MCF 10A (cell line): ENCODE results near the gene KCNJ9. TPM values are rescaled to one million over a fixed set of nuclear protein-coding genes. Genes with fewer than 3 reads are reported as not detected.
A peak's percentile ranks its signal among the peaks of the same experiment; 100 is the strongest.
"Not testable (repeated sequence)": the region's sequence is repeated elsewhere in the genome, so short reads cannot be mapped to it uniquely, and the experiment has no call there.

ENCODE experiments used
- BruUV-seq: library from RNA; stranded (reverse); fragments of 400-500 nt; replicated peaks from 2 replicates; lab custom pipeline; 2021; lab: Mats Ljungman, UMichigan
- CTCF ChIA-PET: fragments of 300-600 bp; sonication (Branson Sonifier 250); formaldehyde crosslinking; extraction: SDS; loops from one replicate; lab custom pipeline; 2021; ENCODE audit warnings: antibody characterized with exemption, inconsistent platforms; lab: Yijun Ruan, JAX
- POLR2A ChIA-PET: fragments of 300-600, 350-650 bp; sonication (Branson Sonifier 250); formaldehyde crosslinking; extraction: SDS; loops from one replicate; lab custom pipeline; 2020; ENCODE audit warnings: antibody characterized with exemption, inconsistent platforms; lab: Yijun Ruan, JAX
- DNase-seq: peaks from one replicate; pipeline ENCODE4 v3.0.0-alpha.2; 2018; ENCODE audit not compliant: unreplicated experiment
- H3K27ac Mint-ChIP-seq: one replicate; pipeline ENCODE4 v1.8.0; 2022; ENCODE audit warnings: mild to moderate bottlenecking, low read depth, mixed read lengths; ENCODE audit not compliant: unreplicated experiment
- H3K27me3 Mint-ChIP-seq: one replicate; pipeline ENCODE4 v1.8.0; 2022; ENCODE audit warnings: mixed read lengths; ENCODE audit not compliant: insufficient read depth, unreplicated experiment
- H3K36me3 Mint-ChIP-seq: one replicate; pipeline ENCODE4 v1.8.0; 2022; ENCODE audit warnings: mild to moderate bottlenecking, moderate library complexity, mixed read lengths; ENCODE audit not compliant: insufficient read depth, unreplicated experiment
- H3K4me1 Mint-ChIP-seq: one replicate; pipeline ENCODE4 v1.8.0; 2022; ENCODE audit warnings: mixed read lengths; ENCODE audit not compliant: insufficient read depth, unreplicated experiment
- H3K4me3 Mint-ChIP-seq: one replicate; pipeline ENCODE4 v1.8.0; 2022; ENCODE audit warnings: mild to moderate bottlenecking, moderate library complexity, mixed read lengths; ENCODE audit not compliant: unreplicated experiment
- H3K9me3 Mint-ChIP-seq: one replicate; pipeline ENCODE4 v1.8.0; 2022; ENCODE audit warnings: mixed read lengths; ENCODE audit not compliant: unreplicated experiment
- intact Hi-C: fragments of 100-400 bp; cut with micrococcal nuclease; formaldehyde crosslinking; loops from 2 replicates; pipeline ENCODE4 v1.14.1; 2022
- total RNA-seq: library from RNA; stranded (reverse); gene quantifications from 2 replicates; pipeline ENCODE4 v1.2.3, GENCODE V29; 2022
- TF ChIP-seq, protein P1 (sequence below): fragments of 200-600 bp; IDR thresholded peaks from one replicate; pipeline ENCODE4 v1.8.0; 2022; ENCODE audit warnings: antibody characterized with exemption, mild to moderate bottlenecking; ENCODE audit not compliant: unreplicated experiment

KCNJ9 gene
- total RNA-seq, 1 experiment from 2014 or later = 0.07 TPM

DNA sequence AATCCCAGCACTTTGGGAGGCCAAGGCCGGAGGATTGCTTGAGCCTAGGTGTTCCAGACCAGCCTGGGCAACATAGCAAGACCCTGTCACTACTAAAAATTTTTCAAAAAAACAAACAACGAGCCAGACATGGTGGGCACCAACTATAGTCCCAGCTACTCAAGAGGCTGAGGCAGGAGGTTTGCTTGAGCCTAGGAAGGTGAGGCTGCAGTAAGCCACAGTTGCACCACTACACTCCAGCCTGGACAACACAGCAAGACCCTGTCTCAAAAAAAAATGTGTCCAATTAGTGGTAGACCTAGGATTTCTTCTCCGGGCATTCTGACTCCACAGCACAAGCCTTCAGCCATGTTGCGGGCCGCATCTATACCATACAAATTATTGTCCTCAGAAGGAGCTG lies 23.8 kb downstream of the KCNJ9 start:
- intact Hi-C loops = no loop called here
- Mint-ChIP-seq H3K27ac (no peak overlapping the region), H3K27me3 (no peaks in the 10 kb centered on the region), H3K4me1 (peaks cover 18% of the 10 kb centered on the region), H3K36me3 (no peaks in the 10 kb centered on the region), H3K9me3 (no peaks in the 10 kb centered on the region), H3K4me3 (no peak overlapping the region)
- BruUV-seq = no TSS peak
- CTCF ChIA-PET = interaction anchor here (0.7 to 13.2 kb wide), 16 partner anchors 9 to 310 kb away, joined by 3 to 243 read pairs (median 32); partner anchors contain the start of genes CASQ1 and DCAF8
- TF ChIP-seq, protein P1, sequence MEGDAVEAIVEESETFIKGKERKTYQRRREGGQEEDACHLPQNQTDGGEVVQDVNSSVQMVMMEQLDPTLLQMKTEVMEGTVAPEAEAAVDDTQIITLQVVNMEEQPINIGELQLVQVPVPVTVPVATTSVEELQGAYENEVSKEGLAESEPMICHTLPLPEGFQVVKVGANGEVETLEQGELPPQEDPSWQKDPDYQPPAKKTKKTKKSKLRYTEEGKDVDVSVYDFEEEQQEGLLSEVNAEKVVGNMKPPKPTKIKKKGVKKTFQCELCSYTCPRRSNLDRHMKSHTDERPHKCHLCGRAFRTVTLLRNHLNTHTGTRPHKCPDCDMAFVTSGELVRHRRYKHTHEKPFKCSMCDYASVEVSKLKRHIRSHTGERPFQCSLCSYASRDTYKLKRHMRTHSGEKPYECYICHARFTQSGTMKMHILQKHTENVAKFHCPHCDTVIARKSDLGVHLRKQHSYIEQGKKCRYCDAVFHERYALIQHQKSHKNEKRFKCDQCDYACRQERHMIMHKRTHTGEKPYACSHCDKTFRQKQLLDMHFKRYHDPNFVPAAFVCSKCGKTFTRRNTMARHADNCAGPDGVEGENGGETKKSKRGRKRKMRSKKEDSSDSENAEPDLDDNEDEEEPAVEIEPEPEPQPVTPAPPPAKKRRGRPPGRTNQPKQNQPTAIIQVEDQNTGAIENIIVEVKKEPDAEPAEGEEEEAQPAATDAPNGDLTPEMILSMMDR = no peak
- POLR2A ChIA-PET = interaction anchor here (1.5 to 1.7 kb wide), 2 partner anchors 19 to 156 kb away, joined by 5 to 6 read pairs; no protein-coding TSS in a partner anchor
- DNase-seq = no peak

DNA sequence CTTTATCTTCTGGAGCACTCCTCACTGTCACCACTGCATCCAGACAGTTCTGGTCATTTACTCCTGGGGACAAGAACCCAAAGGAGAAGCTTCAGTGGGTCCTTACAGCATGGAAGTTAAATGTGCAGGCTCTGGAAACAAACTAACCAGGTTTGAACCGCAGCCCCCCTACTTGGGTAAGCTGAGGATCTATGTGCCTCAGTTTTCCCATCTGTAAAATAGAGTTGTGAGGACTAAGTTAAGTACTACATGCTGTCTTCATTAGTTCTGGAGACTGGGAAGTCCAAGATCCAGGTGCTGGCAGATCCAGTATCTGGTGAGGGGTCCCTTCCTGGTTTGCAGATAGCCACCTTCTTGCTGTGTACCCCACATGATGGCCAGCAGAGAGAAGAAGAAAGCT lies 26.2 kb downstream of the KCNJ9 start:
- intact Hi-C loops = no loop called here
- POLR2A ChIA-PET = interaction anchor here (1.2 to 1.6 kb wide), 2 partner anchors 9 to 10 kb away, joined by 3 to 5 read pairs; partner anchors contain the start of gene IGSF8
- H3K4me1 Mint-ChIP-seq = peaks cover 12% of the 10 kb centered on the region

DNA sequence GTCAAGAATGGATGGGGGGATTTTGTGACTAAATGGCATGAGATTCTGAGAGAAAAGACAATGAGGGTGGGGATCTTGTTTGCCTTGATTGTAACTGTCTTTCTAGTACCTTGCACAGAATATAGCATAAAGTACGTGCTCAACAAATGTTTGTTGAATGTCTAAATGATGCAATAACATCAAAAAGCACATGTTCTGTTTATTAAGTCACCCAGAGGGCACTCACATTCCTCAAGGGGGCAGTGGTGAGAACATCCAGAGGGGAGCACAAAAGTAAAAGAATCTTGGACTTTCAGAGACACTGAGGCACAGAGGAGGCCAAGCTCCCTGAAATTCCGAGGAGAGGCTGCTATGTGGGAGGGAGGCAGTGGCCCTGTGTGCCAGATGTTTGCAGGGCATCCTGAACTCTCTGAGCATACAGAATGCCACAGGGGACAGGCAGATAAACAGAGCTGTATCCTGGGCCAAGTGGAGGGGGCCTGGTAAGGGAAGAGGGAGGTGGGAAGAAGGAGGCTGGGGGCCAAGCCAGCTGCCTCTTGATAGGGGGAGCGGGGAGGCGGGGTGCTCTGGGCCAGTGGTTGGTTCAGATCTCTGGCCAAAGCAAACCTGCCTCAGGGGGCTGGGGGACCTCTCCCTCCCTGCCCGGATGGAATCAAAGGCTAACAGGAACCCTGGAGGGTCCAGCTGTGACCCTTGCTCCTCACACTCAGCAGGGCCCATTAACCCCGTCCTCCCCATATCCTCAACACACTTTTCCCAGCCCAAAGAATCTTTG lies 27.7 kb downstream of the KCNJ9 start:
- TF ChIP-seq, protein P1 = peak; percentile 52
- Mint-ChIP-seq H3K9me3 (no peaks in the 10 kb centered on the region), H3K27me3 (no peaks in the 10 kb centered on the region), H3K36me3 (no peaks in the 10 kb centered on the region), H3K27ac (no peak overlapping the region), H3K4me1 (peaks cover 12% of the 10 kb centered on the region), H3K4me3 (no peak overlapping the region)
- BruUV-seq = no TSS peak
- intact Hi-C loops = no loop called here
- peak; percentile 88 for DNase-seq
- POLR2A ChIA-PET = interaction anchor here (1.0 to 1.6 kb wide), 4 partner anchors 8 to 182 kb away, joined by 3 to 5 read pairs (median 4); partner anchors contain the start of genes IGSF8 and PEX19
- CTCF ChIA-PET = interaction anchor here (0.5 to 13.2 kb wide), 28 partner anchors 8 to 307 kb away, joined by 3 to 243 read pairs (median 5); partner anchors contain the start of genes CASQ1, IGSF8 and PEA15

More for the DNA sequence above, 26.2 kb downstream of the KCNJ9 start:
- DNase-seq = no peak
- H3K27ac Mint-ChIP-seq = no peak overlapping the region
- H3K27me3 Mint-ChIP-seq = no peaks in the 10 kb centered on the region
- no TSS peak for BruUV-seq
- H3K36me3 Mint-ChIP-seq = no peaks in the 10 kb centered on the region
- no peak overlapping the region for H3K4me3 Mint-ChIP-seq
- no peaks in the 10 kb centered on the region for H3K9me3 Mint-ChIP-seq
- CTCF ChIA-PET = interaction anchor here (0.5 to 13.2 kb wide), 13 partner anchors 9 to 190 kb away, joined by 3 to 243 read pairs (median 5); partner anchors contain the start of gene IGSF8
- TF ChIP-seq, protein P1 = no peak

DNA sequence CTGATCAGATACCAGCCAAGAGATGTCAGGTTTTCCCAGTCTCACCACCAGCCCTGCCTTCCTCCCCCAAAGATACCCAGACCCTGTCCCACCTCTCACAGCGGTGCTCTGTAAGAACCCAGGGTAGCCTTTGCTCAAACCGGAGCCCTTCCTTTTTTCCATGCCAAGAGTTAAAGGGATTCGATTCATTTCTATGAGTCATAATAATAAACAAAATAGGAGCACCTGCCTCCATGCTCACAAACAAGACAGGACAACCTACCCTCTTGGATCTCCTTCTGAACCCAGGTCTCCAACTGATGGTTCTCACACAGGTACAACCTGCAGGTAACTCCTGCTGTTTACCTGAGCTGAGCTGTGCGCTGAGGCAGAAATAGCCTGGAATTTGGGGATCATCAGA lies 28.3 kb downstream of the KCNJ9 start:
- no peak overlapping the region for H3K4me3 Mint-ChIP-seq
- DNase-seq = peak; percentile 21
- H3K36me3 Mint-ChIP-seq = no peaks in the 10 kb centered on the region
- no peak overlapping the region for H3K27ac Mint-ChIP-seq
- TF ChIP-seq, protein P1 = no peak
- H3K27me3 Mint-ChIP-seq = no peaks in the 10 kb centered on the region
- H3K9me3 Mint-ChIP-seq = no peaks in the 10 kb centered on the region
- no TSS peak for BruUV-seq
- POLR2A ChIA-PET = interaction anchor here (0.9 to 1.4 kb wide), 4 partner anchors 9 to 182 kb away, joined by 3 to 4 read pairs (median 4); partner anchors contain the start of gene PEX19
- peaks cover 12% of the 10 kb centered on the region for H3K4me1 Mint-ChIP-seq
- intact Hi-C loops = no loop called here
- CTCF ChIA-PET = interaction anchor here (0.5 to 13.2 kb wide), 24 partner anchors 8 to 237 kb away, joined by 3 to 243 read pairs (median 5); partner anchors contain the start of genes CASQ1 and PEA15

DNA sequence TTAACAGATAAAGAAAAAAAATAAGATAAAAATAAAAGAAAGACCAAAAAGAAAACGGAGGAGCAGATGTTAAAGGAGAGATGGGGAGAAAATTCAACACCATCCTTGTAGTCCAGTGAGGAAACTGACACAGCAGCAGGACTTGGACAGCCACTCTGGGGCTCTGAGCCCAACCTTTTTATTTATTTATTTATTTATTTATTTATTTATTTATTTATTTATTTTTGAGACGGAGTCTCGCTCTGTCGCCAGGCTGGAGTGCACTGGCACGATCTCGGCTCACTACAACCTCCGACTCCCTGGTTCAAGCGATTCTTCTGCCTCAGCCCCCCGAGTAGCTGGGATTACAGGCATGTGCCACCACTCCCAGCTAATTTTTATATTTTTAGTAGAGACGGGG lies 30.1 kb downstream of the KCNJ9 start:
- H3K27ac Mint-ChIP-seq, H3K4me3 Mint-ChIP-seq, H3K36me3 Mint-ChIP-seq, DNase-seq, intact Hi-C loops, H3K9me3 Mint-ChIP-seq, BruUV-seq, POLR2A ChIA-PET, H3K27me3 Mint-ChIP-seq: not testable (repeated sequence)
- CTCF ChIA-PET = interaction anchor here (1.2 to 13.2 kb wide), 4 partner anchors 10 to 140 kb away, joined by 3 to 243 read pairs (median 30); no protein-coding TSS in a partner anchor
- H3K4me1 Mint-ChIP-seq = peaks cover 12% of the 10 kb centered on the region
